Measurements from ENCODE around the gene NAT14.
"Not testable (repeated sequence)": the region's sequence is repeated elsewhere in the genome, so short reads cannot be mapped to it uniquely, and the experiment has no call there.

Gene NAT14

GRCh38 chr19:55448175-55448490, 36.9 kb upstream of the NAT14 start:
- H3K36me3 Mint-ChIP-seq; H3K4me1 Mint-ChIP-seq; H3K9me3 Mint-ChIP-seq; H3K4me3 Mint-ChIP-seq; H3K27ac Mint-ChIP-seq; ATAC-seq; DNase-seq (ENCODE audit: low spot score in 2 of 2): not testable (repeated sequence)

DNA sequence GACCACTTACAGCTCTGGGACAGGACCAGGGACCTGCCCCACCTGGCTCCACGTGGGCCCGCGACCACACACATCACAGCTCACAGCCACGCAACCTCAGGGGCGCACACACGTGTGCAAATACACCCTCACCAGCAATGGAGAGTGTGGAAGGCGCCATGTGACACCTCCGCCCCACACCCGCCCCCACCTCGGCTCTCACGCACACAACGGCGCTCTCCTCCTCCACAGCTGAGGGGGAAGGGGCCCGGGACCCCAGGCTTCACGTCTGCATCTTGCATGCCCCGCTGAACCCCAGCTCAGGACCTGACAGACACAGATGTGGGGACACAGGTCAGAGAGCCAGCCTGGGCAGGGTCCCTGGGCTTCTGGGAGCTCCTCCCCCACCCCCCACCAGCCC, 35.5 kb upstream of the NAT14 start:
- H3K36me3 Mint-ChIP-seq: no peaks in the 10 kb centered on the region
- H3K27ac Mint-ChIP-seq: no peak overlapping the region
- H3K9me3 Mint-ChIP-seq: no peaks in the 10 kb centered on the region
- DNase-seq (ENCODE audit: low spot score in 2 of 2) (no peak), ATAC-seq (no peak)
- H3K4me1 Mint-ChIP-seq: peaks cover 6% of the 10 kb centered on the region
- no peak overlapping the region for H3K4me3 Mint-ChIP-seq

DNA sequence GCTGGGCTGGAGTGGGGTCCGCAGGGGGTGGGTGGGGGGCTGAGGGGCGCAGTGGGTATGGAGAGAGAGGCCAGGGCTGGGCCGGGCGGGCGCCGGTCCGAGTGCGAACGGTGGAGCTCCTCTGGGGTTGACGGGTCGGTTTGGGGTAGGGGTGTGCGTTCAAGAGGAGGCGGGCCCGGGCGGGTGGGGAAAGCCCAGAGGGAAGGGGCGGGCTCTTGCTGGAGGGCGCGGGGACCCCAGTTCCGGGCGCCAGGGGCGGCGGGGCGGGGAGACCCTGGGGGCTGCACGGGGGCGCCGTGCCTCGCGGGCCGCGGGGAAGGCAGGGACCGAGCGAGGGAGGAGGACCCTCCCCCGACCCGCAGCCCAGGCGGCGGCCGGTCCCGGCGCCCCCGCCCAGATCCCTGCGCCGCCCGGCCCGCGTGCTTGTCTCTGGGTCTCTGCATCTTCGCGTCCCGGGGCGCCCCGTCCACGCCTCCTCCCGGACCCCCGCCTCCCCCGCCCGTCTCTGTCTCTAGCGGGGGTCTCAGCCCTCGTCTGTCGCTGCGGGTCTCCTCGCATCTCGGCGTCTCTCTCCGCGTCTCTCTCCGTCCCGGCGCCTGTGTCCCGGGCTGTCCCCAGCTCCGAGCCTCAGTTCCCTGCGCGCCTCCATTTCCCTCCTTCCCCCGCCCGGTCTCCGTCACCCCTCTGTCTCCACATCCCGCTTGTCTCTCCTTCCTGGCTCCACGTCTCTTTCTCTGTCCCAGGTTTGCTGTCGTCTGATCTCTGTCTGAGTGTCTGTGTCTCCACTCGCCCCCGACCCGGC, 33.6 kb upstream of the NAT14 start:
- no peaks in the 10 kb centered on the region for H3K36me3 Mint-ChIP-seq
- H3K4me1 Mint-ChIP-seq: peaks cover 6% of the 10 kb centered on the region
- peak overlapping the region; percentile 49 for H3K4me3 Mint-ChIP-seq
- H3K27ac Mint-ChIP-seq: no peak overlapping the region
- ATAC-seq: no peak
- DNase-seq (ENCODE audit: low spot score in 2 of 2): no peak
- H3K9me3 Mint-ChIP-seq: no peaks in the 10 kb centered on the region

- Mint-ChIP-seq H3K9me3 (no peaks in the 10 kb centered on the region), H3K36me3 (no peaks in the 10 kb centered on the region), H3K4me1 (peaks cover 6% of the 10 kb centered on the region), H3K4me3 (peak overlapping the region; percentile 49), H3K27ac (no peak overlapping the region)
- DNase-seq (ENCODE audit: low spot score in 2 of 2) (no peak), ATAC-seq (no peak)
Measured at GRCh38 chr19:55451965-55452748, 32.8 kb upstream of the NAT14 start.

DNA sequence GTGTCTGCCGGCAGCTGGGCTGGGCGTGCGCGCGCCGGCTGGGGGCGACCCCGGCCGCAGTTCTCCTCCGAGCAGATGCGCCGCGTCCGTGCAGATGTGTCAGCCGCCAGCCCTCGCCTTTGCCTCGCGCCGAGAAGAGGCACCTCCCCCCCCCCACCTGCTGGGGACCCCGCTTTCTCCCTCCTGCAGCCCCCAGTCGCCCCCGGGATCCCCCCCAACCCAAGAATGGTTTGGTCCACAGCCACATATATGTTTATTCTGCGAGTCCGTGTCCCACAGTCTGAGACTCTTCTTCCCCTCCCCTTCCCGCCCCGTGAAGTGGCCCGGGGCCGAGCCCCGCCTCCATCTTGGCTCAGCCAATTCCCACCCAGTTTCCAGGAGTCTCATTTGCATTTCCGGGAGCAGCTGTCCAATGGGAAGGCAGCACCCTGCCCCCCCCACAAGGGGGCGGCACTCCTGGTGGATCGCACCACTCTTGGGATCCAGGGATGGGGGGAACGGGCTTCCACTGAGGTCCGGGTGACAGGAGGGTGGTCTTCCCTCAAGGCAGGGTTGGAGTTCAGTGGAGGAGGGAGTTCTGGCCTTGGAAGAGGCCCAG, 32.1 kb upstream of the NAT14 start:
- Mint-ChIP-seq H3K36me3 (no peaks in the 10 kb centered on the region), H3K4me3 (peak overlapping the region; percentile 49), H3K9me3 (no peaks in the 10 kb centered on the region), H3K4me1 (peaks cover 6% of the 10 kb centered on the region), H3K27ac (no peak overlapping the region)
- peak; percentile 31 for ATAC-seq
- DNase-seq (ENCODE audit: low spot score in 2 of 2): no peak

- H3K9me3 Mint-ChIP-seq: no peaks in the 10 kb centered on the region
- H3K27ac Mint-ChIP-seq: no peak overlapping the region
- H3K36me3 Mint-ChIP-seq: no peaks in the 10 kb centered on the region
- ATAC-seq: no peak
- peak overlapping the region; percentile 1 for H3K4me3 Mint-ChIP-seq
- H3K4me1 Mint-ChIP-seq: peaks cover 6% of the 10 kb centered on the region
- no peak for DNase-seq (ENCODE audit: low spot score in 2 of 2)
Measured at GRCh38 chr19:55453511-55454260, 31.3 kb upstream of the NAT14 start.

DNA sequence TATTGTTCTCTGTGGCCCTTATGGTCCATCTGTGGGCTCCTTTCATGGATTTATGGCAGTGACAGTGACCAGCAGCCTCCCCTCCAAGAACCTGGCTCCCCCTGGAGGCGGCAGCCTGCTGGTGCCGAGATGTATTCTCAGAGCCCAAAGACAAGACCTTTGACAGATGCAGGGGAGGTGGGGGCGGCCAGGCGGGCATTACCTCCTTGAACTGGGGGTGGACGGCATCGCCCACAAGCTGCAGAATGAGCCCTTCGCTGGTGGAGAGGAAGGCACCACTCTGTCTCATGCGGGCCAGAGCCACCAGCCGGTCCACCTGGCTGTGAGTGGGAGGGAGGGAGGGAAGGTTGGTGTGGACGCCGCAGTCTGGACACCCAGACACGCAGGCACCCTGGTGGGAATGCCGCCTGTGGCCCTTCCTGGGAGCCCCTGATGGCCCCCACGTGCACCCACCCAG, 30.2 kb upstream of the NAT14 start:
- Mint-ChIP-seq H3K9me3 (no peaks in the 10 kb centered on the region), H3K36me3 (no peaks in the 10 kb centered on the region), H3K4me1 (peaks cover 10% of the 10 kb centered on the region), H3K4me3 (no peak overlapping the region), H3K27ac (no peak overlapping the region)
- ATAC-seq (peak; percentile 43), DNase-seq (ENCODE audit: low spot score in 2 of 2) (no peak)

DNA sequence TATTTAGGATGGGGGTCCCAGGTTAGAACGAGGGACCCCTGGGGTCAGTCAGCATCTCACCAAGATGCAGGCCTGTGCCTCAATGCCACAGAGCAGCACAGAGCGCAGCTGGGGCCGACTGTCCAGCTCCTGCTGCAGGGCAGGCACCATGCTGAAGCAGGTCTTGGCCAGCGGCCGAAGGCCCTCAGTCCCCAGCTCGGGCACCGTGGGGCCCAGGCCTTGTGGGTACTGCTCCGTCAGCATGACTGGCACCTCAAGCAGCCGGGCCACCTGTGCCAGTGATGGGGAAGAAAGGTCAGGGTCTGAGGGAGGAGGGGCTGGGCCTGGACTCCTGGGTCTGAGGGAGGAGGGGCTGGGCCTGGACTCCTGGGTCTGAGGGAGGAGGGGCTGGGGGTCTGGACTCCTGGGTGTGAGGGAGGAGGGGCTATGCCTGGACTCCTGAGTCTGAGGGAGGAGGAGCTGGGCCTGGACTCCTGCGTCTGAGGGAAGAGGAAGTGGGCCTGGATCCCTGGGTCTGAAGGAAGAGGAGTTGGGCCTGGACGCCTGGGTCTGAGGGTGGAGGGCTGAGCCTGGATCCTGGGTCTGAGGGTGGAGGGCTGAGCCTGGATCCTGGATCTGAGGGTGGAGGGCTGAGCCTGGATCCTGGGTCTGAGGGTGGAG, 29.3 kb upstream of the NAT14 start:
- Mint-ChIP-seq H3K27ac (no peak overlapping the region), H3K36me3 (no peaks in the 10 kb centered on the region), H3K4me1 (peaks cover 18% of the 10 kb centered on the region), H3K9me3 (no peaks in the 10 kb centered on the region), H3K4me3 (no peak overlapping the region)
- no peak for ATAC-seq
- no peak for DNase-seq (ENCODE audit: low spot score in 2 of 2)

DNA sequence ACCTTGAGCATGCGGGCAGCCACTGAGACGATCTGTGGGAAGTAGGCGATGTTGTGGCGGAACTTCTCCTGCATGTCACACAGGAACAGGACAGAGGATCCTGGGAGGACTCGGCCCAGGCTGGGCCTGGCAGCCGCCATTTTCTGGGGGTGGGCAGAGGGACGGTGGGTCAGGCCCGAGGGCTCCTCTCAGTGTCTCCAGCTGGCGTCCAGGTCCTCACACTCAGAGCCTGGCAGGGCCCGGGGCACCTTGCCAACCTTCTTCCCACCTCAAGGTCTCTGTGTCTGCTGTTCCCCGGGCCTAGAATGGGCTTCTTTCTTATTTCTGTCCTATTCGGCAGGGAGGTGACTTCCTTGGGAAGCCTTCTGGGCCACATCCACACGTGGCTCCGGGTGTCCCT, 28.6 kb upstream of the NAT14 start:
- no peaks in the 10 kb centered on the region for H3K9me3 Mint-ChIP-seq
- no peak overlapping the region for H3K27ac Mint-ChIP-seq
- DNase-seq (ENCODE audit: low spot score in 2 of 2) (no peak), ATAC-seq (no peak)
- peaks cover 24% of the 10 kb centered on the region for H3K4me1 Mint-ChIP-seq
- H3K36me3 Mint-ChIP-seq: peaks cover under 1% of the 10 kb centered on the region
- H3K4me3 Mint-ChIP-seq: no peak overlapping the region

DNA sequence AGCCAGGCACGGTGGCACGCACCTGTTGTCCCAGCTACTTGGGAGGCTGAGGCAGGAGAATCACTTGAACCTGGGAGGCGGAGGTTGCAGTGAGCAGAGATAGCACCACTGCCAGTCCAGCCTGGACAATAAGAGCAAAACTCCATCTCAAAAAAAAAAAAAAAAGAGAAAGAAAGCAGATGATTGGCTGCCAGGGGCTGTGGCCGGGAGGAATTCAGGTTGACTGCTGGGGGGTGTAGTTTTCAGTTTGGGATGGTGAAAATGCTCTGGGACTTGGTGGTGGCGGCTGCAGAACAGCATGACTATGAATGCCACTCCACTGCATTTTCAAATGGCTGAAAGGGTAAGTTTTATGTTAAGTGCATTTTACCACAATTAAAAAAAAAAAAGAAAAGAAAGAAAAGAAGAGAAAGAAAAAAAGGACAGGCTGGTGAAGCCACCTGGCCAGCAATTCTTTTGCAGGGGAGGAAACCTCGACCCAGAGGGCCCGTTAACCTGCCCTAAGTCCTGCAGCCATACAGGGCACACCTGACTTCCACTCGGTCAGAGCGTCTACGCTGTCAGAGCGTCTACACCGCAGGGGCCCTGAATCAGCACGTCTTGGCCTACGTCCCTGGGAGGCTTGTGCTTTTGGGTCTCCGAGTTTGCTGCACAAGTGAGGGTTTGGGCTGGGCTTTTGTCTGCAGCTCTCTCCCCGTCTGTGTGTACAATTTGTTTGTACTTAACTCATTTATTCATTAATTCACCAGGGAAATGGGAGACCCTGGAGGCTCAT, 27.1 kb upstream of the NAT14 start:
- peaks cover 33% of the 10 kb centered on the region for H3K4me1 Mint-ChIP-seq
- no peak for DNase-seq (ENCODE audit: low spot score in 2 of 2)
- no peak overlapping the region for H3K4me3 Mint-ChIP-seq
- H3K36me3 Mint-ChIP-seq: peaks cover 8% of the 10 kb centered on the region
- peak overlapping the region; percentile 8 for H3K27ac Mint-ChIP-seq
- ATAC-seq: no peak
- H3K9me3 Mint-ChIP-seq: no peaks in the 10 kb centered on the region

- ATAC-seq: no peak
- H3K4me1 Mint-ChIP-seq: peaks cover 36% of the 10 kb centered on the region
- peak overlapping the region; percentile 87 for H3K4me3 Mint-ChIP-seq
- H3K9me3 Mint-ChIP-seq: no peaks in the 10 kb centered on the region
- peaks cover 8% of the 10 kb centered on the region for H3K36me3 Mint-ChIP-seq
- DNase-seq (ENCODE audit: low spot score in 2 of 2): no peak
- no peak overlapping the region for H3K27ac Mint-ChIP-seq
Measured at GRCh38 chr19:55459551-55459949, 25.4 kb upstream of the NAT14 start.

GRCh38 chr19:55459950-55460657, 24.9 kb upstream of the NAT14 start:
- ATAC-seq (no peak), DNase-seq (ENCODE audit: low spot score in 2 of 2) (no peak)
- H3K4me1 Mint-ChIP-seq: peaks cover 36% of the 10 kb centered on the region
- no peaks in the 10 kb centered on the region for H3K9me3 Mint-ChIP-seq
- peak overlapping the region; percentile 87 for H3K4me3 Mint-ChIP-seq
- H3K27ac Mint-ChIP-seq: peak overlapping the region; percentile 93
- peaks cover 8% of the 10 kb centered on the region for H3K36me3 Mint-ChIP-seq

DNA sequence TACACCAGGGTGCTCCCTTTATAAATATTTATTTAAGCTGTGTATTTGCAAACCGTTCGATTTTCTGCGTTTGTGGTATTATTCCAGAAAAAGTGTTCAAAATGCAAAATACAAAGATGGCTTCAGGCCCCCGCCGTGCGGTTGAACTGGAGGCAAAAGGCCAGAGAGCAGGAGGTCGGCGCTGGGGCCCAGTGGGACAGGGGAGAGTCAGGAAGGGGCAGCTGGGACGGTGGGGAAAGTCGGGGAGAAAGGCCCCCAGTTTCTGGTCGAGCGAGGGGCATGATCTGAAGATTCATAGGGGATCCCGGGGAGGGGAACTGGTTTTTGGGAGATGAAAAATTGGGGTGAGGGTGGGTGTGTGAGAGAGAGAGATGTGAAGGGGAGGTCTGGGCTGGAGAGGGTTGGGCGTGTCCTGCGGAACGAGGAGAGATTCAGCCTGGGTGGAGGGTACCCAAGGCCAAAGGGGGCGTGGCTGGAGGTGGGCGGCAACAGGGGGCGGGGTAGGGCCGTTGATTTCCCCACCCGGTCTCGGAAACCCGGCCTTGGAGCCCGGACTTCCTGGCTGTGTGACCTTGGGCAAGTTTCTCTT, 24.2 kb upstream of the NAT14 start:
- Mint-ChIP-seq H3K4me1 (peaks cover 36% of the 10 kb centered on the region), H3K4me3 (peak overlapping the region; percentile 87), H3K27ac (peak overlapping the region; percentile 93), H3K9me3 (no peaks in the 10 kb centered on the region), H3K36me3 (peaks cover 8% of the 10 kb centered on the region)
- DNase-seq (ENCODE audit: low spot score in 2 of 2) (peak in 1 of 2 donors; percentile 69), ATAC-seq (no peak)
